ENCODE data around the gene ENAH.

ENAH gene

GRCh38 chr1:225468270-225469020 lies 184.5 kb downstream of the ENAH start:
- no peak for DNase-seq

GRCh38 chr1:225467193-225468020 lies 185.5 kb downstream of the ENAH start:
- DNase-seq = peak; percentile 60

GRCh38 chr1:225466848-225467192 lies 186.1 kb downstream of the ENAH start:
- no peak for DNase-seq

GRCh38 chr1:225465793-225466517 lies 187.0 kb downstream of the ENAH start:
- DNase-seq = no peak

GRCh38 chr1:225464851-225465792 lies 187.8 kb downstream of the ENAH start:
- no peak for DNase-seq

GRCh38 chr1:225462714-225463574 lies 190.0 kb downstream of the ENAH start:
- DNase-seq = no peak

GRCh38 chr1:225462429-225462713 lies 190.6 kb downstream of the ENAH start:
- DNase-seq = no peak

GRCh38 chr1:225461533-225462428 lies 191.1 kb downstream of the ENAH start:
- DNase-seq = no peak

GRCh38 chr1:225460737-225461532 lies 192.0 kb downstream of the ENAH start:
- DNase-seq = no peak

- DNase-seq = no peak
These were observed 192.7 kb downstream of the ENAH start for GRCh38 chr1:225460021-225460736.

- DNase-seq = no peak
These were observed 194.7 kb downstream of the ENAH start for GRCh38 chr1:225458222-225458631.

GRCh38 chr1:225454733-225455132 lies 198.2 kb downstream of the ENAH start:
- no peak for DNase-seq

GRCh38 chr1:225453797-225454648 lies 198.9 kb downstream of the ENAH start:
- no peak for DNase-seq

GRCh38 chr1:225451840-225452515 lies 200.9 kb downstream of the ENAH start:
- DNase-seq = no peak

- no peak for DNase-seq
These were observed 201.6 kb downstream of the ENAH start for GRCh38 chr1:225451340-225451739.

- no peak for DNase-seq
These were observed 202.3 kb downstream of the ENAH start for GRCh38 chr1:225450491-225451191.

- DNase-seq = no peak
These were observed 203.1 kb downstream of the ENAH start for GRCh38 chr1:225449774-225450173.
